ENCODE measurements around the gene SAT1.

DNA sequence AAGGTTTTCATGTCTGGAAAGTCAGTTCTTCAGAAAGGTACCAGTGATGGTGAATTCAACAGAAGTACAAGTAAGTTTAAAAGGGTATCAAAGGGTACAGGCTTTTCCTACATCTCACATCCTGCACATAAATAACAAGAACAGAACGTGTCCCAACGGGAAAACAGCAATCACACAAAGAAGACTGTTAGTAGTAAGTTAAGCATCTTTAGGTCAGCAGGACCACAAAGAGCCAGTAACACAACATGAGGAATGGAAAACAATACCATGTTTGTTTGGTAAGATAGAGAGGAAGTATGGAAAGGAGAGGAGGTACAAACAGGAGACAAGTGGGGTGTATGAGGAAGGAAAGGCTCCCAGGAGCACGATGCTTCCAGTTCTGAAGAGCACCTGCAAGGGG is 43.2 kb downstream of the SAT1 start:
- TF ChIP-seq CTCF (IDR thresholded peaks at IDR 0.05) (no peak), POLR2A (IDR thresholded peaks at IDR 0.05) (no peak)
